ENCODE measurements around the gene PRDX4.

GRCh38 chrX:23720117-23720677, 52.9 kb downstream of the PRDX4 start:
- TF ChIP-seq EZH2 (IDR thresholded peaks at IDR 0.05; ENCODE audit: low read length, unreplicated experiment) (no peak), EZH2phosphoT487 (IDR thresholded peaks at IDR 0.05; ENCODE audit: borderline replicate concordance, low read length) (no peak)
